GM18870 (cell line): Measurements from ENCODE around the gene RIPOR3.
"Not testable (repeated sequence)": the region's sequence is repeated elsewhere in the genome, so short reads cannot be mapped to it uniquely, and the experiment has no call there.

Experiments
- ATAC-seq: cut with Tn5 transposase; IDR thresholded peaks from one replicate; pipeline ENCODE4 v1.9.1; 2021; ENCODE audit warnings: moderate library complexity; ENCODE audit not compliant: unreplicated experiment

Gene RIPOR3

GRCh38 chr20:50610212-50610718, 81.1 kb downstream of the RIPOR3 start:
- ATAC-seq: no peak

GRCh38 chr20:50609438-50609989, 81.8 kb downstream of the RIPOR3 start:
- ATAC-seq: no peak

- no peak for ATAC-seq
Measured at GRCh38 chr20:50608750-50609104, 82.6 kb downstream of the RIPOR3 start.

GRCh38 chr20:50607850-50608749, 83.2 kb downstream of the RIPOR3 start:
- no peak for ATAC-seq

- no peak for ATAC-seq
Measured at GRCh38 chr20:50607436-50607835, 83.9 kb downstream of the RIPOR3 start.

GRCh38 chr20:50605136-50605535, 86.2 kb downstream of the RIPOR3 start:
- no peak for ATAC-seq

GRCh38 chr20:50604451-50604850, 86.9 kb downstream of the RIPOR3 start:
- no peak for ATAC-seq

- ATAC-seq: no peak
Measured at GRCh38 chr20:50602432-50603088, 88.8 kb downstream of the RIPOR3 start.

GRCh38 chr20:50601511-50602431, 89.6 kb downstream of the RIPOR3 start:
- no peak for ATAC-seq

GRCh38 chr20:50600281-50600895, 91.0 kb downstream of the RIPOR3 start:
- ATAC-seq: no peak

GRCh38 chr20:50598768-50599167, 92.6 kb downstream of the RIPOR3 start:
- ATAC-seq: not testable (repeated sequence)

GRCh38 chr20:50598074-50598473, 93.3 kb downstream of the RIPOR3 start:
- no peak for ATAC-seq

- ATAC-seq: no peak
Measured at GRCh38 chr20:50597406-50597969, 93.9 kb downstream of the RIPOR3 start.

- no peak for ATAC-seq
Measured at GRCh38 chr20:50596694-50597021, 94.7 kb downstream of the RIPOR3 start.

GRCh38 chr20:50595988-50596693, 95.2 kb downstream of the RIPOR3 start:
- no peak for ATAC-seq

GRCh38 chr20:50595433-50595895, 95.9 kb downstream of the RIPOR3 start:
- ATAC-seq: no peak

GRCh38 chr20:50594591-50595432, 96.5 kb downstream of the RIPOR3 start:
- no peak for ATAC-seq

- no peak for ATAC-seq
Measured at GRCh38 chr20:50594231-50594590, 97.1 kb downstream of the RIPOR3 start.

GRCh38 chr20:50593005-50593335, 98.4 kb downstream of the RIPOR3 start:
- no peak for ATAC-seq
